Ovary (tissue), 3 donors: Measurements from ENCODE around the gene NFE2.

Experiments used
- CTCF ChIP-seq, 3 donors: fragments of 450-650 bp in 2 of 3; fragments of 200-600 bp in 1 of 3; IDR thresholded peaks; one replicate each; pipeline versions ENCODE4 v1.5.1 to v1.8.0; 2016 to 2022; ENCODE audit warnings: antibody characterized with exemption in 3 of 3, mild to moderate bottlenecking in 1 of 3
- EP300 ChIP-seq: sonication (generic); formaldehyde crosslinking; IDR thresholded peaks from one replicate; pipeline ENCODE4 v1.6.1; 2017; ENCODE audit warnings: antibody characterized with exemption
- POLR2A ChIP-seq: fragments of 450-650 bp; IDR thresholded peaks from one replicate; pipeline ENCODE4 v1.6.1; 2017; ENCODE audit warnings: antibody characterized with exemption, mild to moderate bottlenecking, moderate library complexity
- donor health status: DM: no; HTN: no; CAD: no.

- no peak for TF ChIP-seq CTCF (IDR thresholded peaks at IDR 0.05)
- no peak for TF ChIP-seq EP300
- no peak for TF ChIP-seq POLR2A
Measured at GRCh38 chr12:54331461-54331860, 30.6 kb upstream of the NFE2 start.
